Effector CD4-positive, alpha-beta T cell (primary cell): ENCODE data around the gene SGSH.
"Not testable (repeated sequence)": the region's sequence is repeated elsewhere in the genome, so short reads cannot be mapped to it uniquely, and the experiment has no call there.

Experiments
- DNase-seq: peaks from one replicate; pipeline ENCODE4 v3.0.0-alpha.2; 2020

The SGSH gene

GRCh38 chr17:80253631-80254395 is 33.7 kb upstream of the SGSH start:
- DNase-seq = no peak

GRCh38 chr17:80252871-80253270 is 32.7 kb upstream of the SGSH start:
- peak; percentile 80 for DNase-seq

GRCh38 chr17:80251966-80252365 is 31.8 kb upstream of the SGSH start:
- no peak for DNase-seq

GRCh38 chr17:80248894-80249710 is 29.0 kb upstream of the SGSH start:
- no peak for DNase-seq

GRCh38 chr17:80248001-80248893 is 28.1 kb upstream of the SGSH start:
- no peak for DNase-seq

GRCh38 chr17:80247561-80247960 is 27.4 kb upstream of the SGSH start:
- no peak for DNase-seq

GRCh38 chr17:80246726-80247125 is 26.6 kb upstream of the SGSH start:
- DNase-seq = no peak

GRCh38 chr17:80246266-80246681 is 26.1 kb upstream of the SGSH start:
- DNase-seq = no peak

- DNase-seq = no peak
Measured at GRCh38 chr17:80245566-80246265, 25.6 kb upstream of the SGSH start.

- no peak for DNase-seq
Measured at GRCh38 chr17:80244871-80245509, 24.9 kb upstream of the SGSH start.

- not testable (repeated sequence) for DNase-seq
Measured at GRCh38 chr17:80244448-80244847, 24.3 kb upstream of the SGSH start.

- DNase-seq = no peak
Measured at GRCh38 chr17:80243526-80244433, 23.6 kb upstream of the SGSH start.

GRCh38 chr17:80242505-80242904 is 22.4 kb upstream of the SGSH start:
- DNase-seq = no peak

GRCh38 chr17:80237386-80237785 is 17.3 kb upstream of the SGSH start:
- DNase-seq = no peak

GRCh38 chr17:80236911-80237310 is 16.8 kb upstream of the SGSH start:
- no peak for DNase-seq

- DNase-seq = no peak
Measured at GRCh38 chr17:80233202-80233601, 13.1 kb upstream of the SGSH start.

- no peak for DNase-seq
Measured at GRCh38 chr17:80232438-80232837, 12.3 kb upstream of the SGSH start.

- DNase-seq = no peak
Measured at GRCh38 chr17:80229011-80229410, 8.9 kb upstream of the SGSH start.

GRCh38 chr17:80228477-80228876 is 8.3 kb upstream of the SGSH start:
- DNase-seq = no peak

GRCh38 chr17:80227666-80228065 is 7.5 kb upstream of the SGSH start:
- no peak for DNase-seq

- DNase-seq = no peak
Measured at GRCh38 chr17:80227156-80227555, 7.0 kb upstream of the SGSH start.
